HG02763 (cell line): ENCODE measurements around the gene SOSTDC1.

ENCODE experiments used
- ATAC-seq: cut with Tn5 transposase; IDR thresholded peaks from one replicate; pipeline ENCODE4 v1.9.1; 2021; ENCODE audit warnings: mild to moderate bottlenecking, moderate library complexity; ENCODE audit not compliant: unreplicated experiment

The SOSTDC1 gene

GRCh38 chr7:16420649-16421332 is 44.7 kb downstream of the SOSTDC1 start:
- ATAC-seq, result peak; percentile 84

- no peak for ATAC-seq
Observed at GRCh38 chr7:16420329-16420648, 45.2 kb downstream of the SOSTDC1 start.

GRCh38 chr7:16419859-16420258 is 45.7 kb downstream of the SOSTDC1 start:
- no peak for ATAC-seq

- no peak for ATAC-seq
Observed at GRCh38 chr7:16419126-16419525, 46.4 kb downstream of the SOSTDC1 start.

- no peak for ATAC-seq
Observed at GRCh38 chr7:16417906-16418305, 47.6 kb downstream of the SOSTDC1 start.

- no peak for ATAC-seq
Observed at GRCh38 chr7:16416289-16417282, 49.0 kb downstream of the SOSTDC1 start.

- ATAC-seq, result no peak
Observed at GRCh38 chr7:16412274-16413254, 53.0 kb downstream of the SOSTDC1 start.
